Superior temporal gyrus (tissue), 1 donor: Measurements from ENCODE around the gene TMEM131L.
"Not testable (repeated sequence)": the region's sequence is repeated elsewhere in the genome, so short reads cannot be mapped to it uniquely, and the experiment has no call there.

Experiments used
- DNase-seq: peaks from one replicate; pipeline ENCODE4 v3.0.0-alpha.2; 2016; ENCODE audit errors: extremely low spot score

Gene TMEM131L

GRCh38 chr4:153573881-153574802 lies 108.0 kb downstream of the TMEM131L start:
- DNase-seq = peak; percentile 91

GRCh38 chr4:153576443-153576774 lies 110.2 kb downstream of the TMEM131L start:
- DNase-seq = no peak

DNA sequence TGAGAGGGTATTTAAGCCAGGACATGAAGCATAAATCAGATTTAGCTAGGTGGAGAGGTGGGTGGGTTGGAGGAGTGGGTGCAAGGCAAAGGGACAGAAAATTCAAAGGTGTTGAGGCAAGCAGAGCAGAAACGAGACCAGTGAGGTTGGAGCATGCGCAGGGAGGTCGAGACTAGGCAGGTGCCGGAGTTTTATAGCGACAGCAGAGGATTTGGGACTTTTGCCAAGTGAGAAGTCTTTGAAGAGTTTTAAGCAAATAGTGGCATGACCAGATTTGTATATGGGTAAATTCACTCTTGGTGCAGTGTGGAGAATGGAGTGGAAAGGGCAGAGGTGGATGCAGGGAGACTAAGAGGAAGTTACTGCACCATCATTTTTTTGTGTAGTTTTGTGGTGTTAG lies 110.9 kb downstream of the TMEM131L start:
- DNase-seq = no peak

GRCh38 chr4:153579410-153579809 lies 113.2 kb downstream of the TMEM131L start:
- DNase-seq = no peak

GRCh38 chr4:153579872-153580271 lies 113.7 kb downstream of the TMEM131L start:
- no peak for DNase-seq

DNA sequence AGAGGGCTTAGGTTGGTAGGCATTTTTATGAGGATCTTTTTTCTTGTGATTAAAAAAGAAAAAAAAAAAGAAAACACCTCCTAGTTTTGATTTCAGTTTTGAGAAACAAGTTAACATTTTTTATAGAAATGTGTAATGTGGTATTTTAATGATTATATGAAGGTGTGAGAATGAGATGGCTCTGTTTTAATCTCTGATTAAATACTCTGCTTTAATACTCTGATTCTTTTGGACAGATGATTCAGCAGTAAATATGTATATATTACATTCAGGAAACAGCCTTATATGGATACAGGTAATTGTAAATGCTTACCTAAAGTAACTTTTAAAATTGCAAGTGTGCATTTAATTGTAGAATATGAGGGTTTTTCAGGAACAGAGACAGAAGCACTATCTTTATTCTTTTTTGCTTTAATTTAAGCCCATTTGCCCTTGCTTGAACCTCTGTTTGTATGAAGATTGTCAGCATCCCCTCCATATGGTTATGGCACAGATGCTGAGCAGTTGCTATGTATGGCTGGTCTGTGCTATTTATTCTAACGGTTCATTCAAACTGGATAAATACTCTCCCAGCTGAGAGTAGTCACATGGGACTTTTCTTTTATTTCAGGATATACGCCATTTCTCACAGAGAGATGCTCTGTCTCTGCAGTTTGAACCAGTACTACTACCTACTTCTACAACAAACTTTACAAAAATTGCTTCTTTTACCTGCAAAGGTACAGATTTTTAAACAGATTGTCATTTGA lies 117.0 kb downstream of the TMEM131L start:
- no peak for DNase-seq

DNA sequence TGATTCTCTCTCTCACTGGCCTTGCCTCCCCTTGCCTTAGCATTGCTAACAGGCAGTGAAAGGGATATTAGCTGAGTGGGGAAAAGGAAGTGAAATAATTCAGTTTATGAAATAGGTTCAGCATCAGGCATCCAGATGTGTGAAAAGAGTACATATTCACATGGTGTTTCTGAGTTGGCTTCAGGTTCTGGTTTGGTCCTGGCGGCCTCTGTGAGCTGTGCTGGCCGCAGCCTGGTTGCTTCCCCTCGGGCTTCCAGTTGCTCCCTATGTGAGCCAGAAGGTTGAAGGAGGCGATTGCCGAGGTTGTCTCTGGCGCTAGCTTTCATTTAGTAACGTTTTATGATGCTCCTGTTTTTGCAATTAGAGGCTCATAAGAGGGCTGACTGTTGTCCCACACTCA lies 118.9 kb downstream of the TMEM131L start:
- no peak for DNase-seq

- no peak for DNase-seq
These were observed 123.8 kb downstream of the TMEM131L start for GRCh38 chr4:153589703-153590595.

- DNase-seq = no peak
These were observed 125.3 kb downstream of the TMEM131L start for GRCh38 chr4:153591441-153591840.

GRCh38 chr4:153592064-153592463 lies 125.9 kb downstream of the TMEM131L start:
- DNase-seq = no peak

GRCh38 chr4:153593161-153593560 lies 127.0 kb downstream of the TMEM131L start:
- DNase-seq = no peak

GRCh38 chr4:153594210-153594609 lies 128.1 kb downstream of the TMEM131L start:
- DNase-seq = no peak

DNA sequence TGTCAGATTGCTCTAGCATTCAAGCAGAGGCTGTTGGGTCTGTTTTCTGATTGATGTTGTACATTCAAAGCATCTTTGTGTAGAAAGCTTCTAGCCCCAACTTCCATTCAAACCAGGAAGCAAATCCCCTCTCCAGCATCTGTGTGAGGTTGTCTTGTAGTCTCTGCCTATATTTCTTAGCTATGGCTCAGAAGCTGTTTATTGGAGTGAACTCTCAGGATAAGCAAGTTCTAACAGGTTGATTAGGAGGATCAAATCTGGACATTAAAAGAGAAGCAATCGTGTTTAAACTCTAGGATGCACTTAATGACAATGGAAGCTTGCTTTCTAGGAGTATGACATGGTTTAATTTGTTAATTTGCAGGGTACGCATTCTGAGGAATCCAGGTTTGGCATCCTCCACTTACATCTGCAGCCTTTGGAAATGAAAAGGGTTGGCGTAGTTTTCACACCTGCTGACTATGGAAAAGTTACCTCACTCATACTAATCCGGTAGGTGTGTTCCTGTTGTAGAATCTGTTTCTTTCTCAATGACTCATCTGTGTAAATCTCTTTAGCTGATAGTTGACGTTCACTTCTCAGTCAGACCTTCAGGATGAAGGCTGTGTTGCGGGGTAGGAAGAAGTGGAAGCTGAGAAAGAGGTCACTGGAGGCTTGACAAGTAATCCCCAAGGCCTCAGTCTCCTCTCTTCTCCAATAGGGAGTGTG lies 129.9 kb downstream of the TMEM131L start:
- no peak for DNase-seq

DNA sequence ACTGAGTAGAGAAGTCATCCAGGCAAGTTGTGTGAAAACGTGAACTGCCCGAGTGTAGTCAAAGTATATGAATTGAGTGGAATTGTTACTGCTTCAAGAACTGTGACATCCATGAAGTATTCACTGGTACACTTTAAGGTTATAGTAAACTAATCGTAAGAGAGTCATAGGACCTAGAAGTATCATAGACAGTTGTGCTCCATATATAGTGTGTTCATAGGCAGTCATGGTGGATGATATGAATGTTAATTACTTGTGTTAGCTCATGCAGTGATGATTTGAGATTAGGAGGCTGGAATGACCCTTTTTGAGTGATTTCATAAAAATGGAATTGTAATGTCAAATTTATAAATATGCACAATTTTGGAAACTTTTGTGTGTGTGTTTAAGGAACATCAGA lies 136.6 kb downstream of the TMEM131L start:
- DNase-seq = no peak

GRCh38 chr4:153603258-153603657 lies 137.1 kb downstream of the TMEM131L start:
- DNase-seq = no peak

GRCh38 chr4:153603835-153604234 lies 137.7 kb downstream of the TMEM131L start:
- DNase-seq = no peak

DNA sequence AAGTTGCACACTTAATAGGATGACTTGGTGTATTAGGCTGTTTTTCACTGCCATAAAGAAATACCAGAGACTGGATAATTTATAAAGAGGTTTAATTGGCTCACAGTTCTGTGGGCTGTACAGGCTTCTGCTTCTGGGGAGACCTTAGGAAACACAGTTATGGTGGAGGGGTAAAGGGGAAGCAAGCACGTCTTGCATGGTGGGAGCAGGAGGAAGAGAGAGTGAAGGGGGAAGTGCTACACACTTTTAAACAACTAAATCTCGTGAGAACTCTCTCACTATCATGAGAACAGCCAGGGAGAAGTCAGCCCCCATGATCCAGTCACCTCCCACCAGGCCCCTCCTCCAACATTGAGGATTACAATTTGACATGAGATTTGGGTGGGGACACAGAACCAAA lies 142.9 kb downstream of the TMEM131L start:
- DNase-seq = not testable (repeated sequence)

DNA sequence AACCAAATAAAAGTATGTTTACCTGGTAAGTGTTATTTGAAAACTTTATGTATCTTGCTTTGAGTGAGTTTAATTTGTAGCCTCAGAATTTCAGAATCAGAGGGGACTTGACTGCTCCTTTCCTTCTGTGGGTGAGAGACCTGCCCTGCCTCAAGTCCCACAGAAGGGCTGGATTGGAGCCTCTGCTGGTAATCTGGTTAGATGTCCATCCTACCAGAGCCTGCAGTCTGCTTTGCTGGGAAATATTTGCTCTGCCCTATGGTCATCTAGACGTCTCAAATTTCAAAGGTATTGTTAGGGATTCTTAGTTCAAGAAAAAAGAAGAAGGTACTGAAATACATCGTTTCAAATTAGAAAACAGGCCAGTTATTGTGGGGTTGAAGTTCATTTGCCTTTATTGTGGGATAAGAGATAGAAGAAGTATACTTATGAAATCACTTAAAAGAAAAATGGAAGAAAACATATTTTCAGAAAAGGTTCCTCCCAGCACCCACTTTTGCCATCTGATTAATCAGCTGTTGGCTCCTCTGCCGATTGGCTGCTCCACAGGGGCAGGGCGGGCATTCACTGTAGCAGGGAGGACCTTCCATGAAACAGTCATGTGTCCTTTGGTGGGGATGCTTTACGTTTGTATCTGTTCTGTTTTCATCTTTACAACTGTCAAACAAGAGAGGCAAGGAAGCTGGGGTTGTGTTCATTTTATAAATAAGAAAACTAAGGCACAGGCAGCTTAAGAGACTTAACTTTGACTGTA lies 144.6 kb downstream of the TMEM131L start:
- DNase-seq = no peak

DNA sequence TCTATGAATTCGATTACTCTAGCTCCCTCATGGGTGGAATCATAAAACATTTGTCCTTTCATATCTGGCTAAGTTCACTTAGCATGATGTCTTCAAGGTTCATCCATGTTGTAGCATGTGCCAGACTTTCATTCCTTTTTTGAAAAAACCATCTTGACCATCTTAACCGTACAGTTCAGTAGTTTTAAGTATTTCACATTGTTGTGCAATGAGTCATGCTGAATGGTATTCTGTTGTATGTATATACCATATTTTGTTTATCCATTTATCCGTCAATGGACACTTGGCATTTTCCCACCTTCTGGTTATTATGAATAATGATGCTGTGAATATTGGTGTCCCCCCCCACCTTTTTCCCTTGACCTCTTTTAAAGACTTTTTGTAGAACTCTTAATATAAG lies 145.5 kb downstream of the TMEM131L start:
- DNase-seq = no peak

DNA sequence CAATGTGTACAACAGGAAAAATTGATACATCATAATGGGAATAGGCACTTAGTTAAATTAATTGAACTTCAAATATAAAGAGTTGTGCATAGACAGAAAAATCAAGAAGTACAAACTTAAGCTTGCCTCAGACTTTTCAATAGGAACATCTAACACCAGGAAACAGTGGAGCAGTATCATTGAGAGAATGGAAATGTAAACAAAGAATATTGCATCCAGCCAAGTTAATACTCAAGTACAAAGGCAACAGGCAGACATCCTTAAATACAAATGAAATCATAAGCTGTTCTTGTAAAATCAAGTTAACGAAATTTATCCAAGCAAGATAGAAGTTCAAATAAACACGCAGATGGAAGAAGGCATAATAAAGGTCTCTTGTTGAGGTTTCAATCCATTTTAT lies 146.7 kb downstream of the TMEM131L start:
- DNase-seq = no peak
